Tongue (tissue), 2 donors: Measurements from ENCODE around the gene SRP68. TPM values are rescaled to one million over a fixed set of nuclear protein-coding genes. Genes with fewer than 3 reads are reported as not detected.
"Not testable (repeated sequence)": the region's sequence is repeated elsewhere in the genome, so short reads cannot be mapped to it uniquely, and the experiment has no call there.

ENCODE experiments used
- DNase-seq: peaks from one replicate; pipeline ENCODE4 v3.0.0-alpha.2; 2015
- total RNA-seq: library from RNA; depleted of rRNA; stranded (reverse); fragments of >200 nt; gene quantifications from one replicate; pipeline ENCODE4 v1.2.3, GENCODE V29; 2014

SRP68 gene
- total RNA-seq, 1 donor from 2014 or later = 50.0 TPM

GRCh38 chr17:76046064-76046463 lies 26.3 kb downstream of the SRP68 start:
- no peak for DNase-seq

- DNase-seq = not testable (repeated sequence)
Observed at GRCh38 chr17:76044475-76045007, 27.8 kb downstream of the SRP68 start.

- DNase-seq = not testable (repeated sequence)
Observed at GRCh38 chr17:76042868-76043267, 29.4 kb downstream of the SRP68 start.

- no peak for DNase-seq
Observed at GRCh38 chr17:76040376-76040775, 31.9 kb downstream of the SRP68 start.

- DNase-seq = no peak
Observed at GRCh38 chr17:76039121-76039520, 33.2 kb downstream of the SRP68 start.

- no peak for DNase-seq
Observed at GRCh38 chr17:76038050-76038449, 34.3 kb downstream of the SRP68 start.

- peak; percentile 85 for DNase-seq
Observed at GRCh38 chr17:76036497-76037261, 35.6 kb downstream of the SRP68 start.

GRCh38 chr17:76034428-76035350 lies 37.6 kb downstream of the SRP68 start:
- DNase-seq = peak; percentile 41

- DNase-seq = no peak
Observed at GRCh38 chr17:76033139-76033538, 39.2 kb downstream of the SRP68 start.

- no peak for DNase-seq
Observed at GRCh38 chr17:76032780-76033108, 39.6 kb downstream of the SRP68 start.

GRCh38 chr17:76032073-76032779 lies 40.1 kb downstream of the SRP68 start:
- no peak for DNase-seq

GRCh38 chr17:76027159-76027839 lies 45.0 kb downstream of the SRP68 start, which contains the start of gene EVPL:
TSS of gene EVPL (minus strand) at chr17:76027306. CDS start at chr17:76027198, 108 bp downstream.
- DNase-seq = peak; percentile 53

- no peak for DNase-seq
Observed at GRCh38 chr17:76026714-76027158, 45.6 kb downstream of the SRP68 start.

- no peak for DNase-seq
Observed at GRCh38 chr17:76025294-76025693, 47.0 kb downstream of the SRP68 start.

GRCh38 chr17:76024353-76024752 lies 48.0 kb downstream of the SRP68 start:
- DNase-seq = no peak

GRCh38 chr17:76023900-76024237 lies 48.4 kb downstream of the SRP68 start:
- no peak for DNase-seq

- no peak for DNase-seq
Observed at GRCh38 chr17:76022973-76023899, 49.1 kb downstream of the SRP68 start.

- DNase-seq = no peak
Observed at GRCh38 chr17:76022285-76022684, 50.0 kb downstream of the SRP68 start.

GRCh38 chr17:76019833-76020467 lies 52.4 kb downstream of the SRP68 start:
- no peak for DNase-seq

- DNase-seq = no peak
Observed at GRCh38 chr17:76018801-76019200, 53.5 kb downstream of the SRP68 start.
